SK-N-SH (cell line): ENCODE data around the gene TUBB6. TPM values are rescaled to one million over a fixed set of nuclear protein-coding genes. Genes with fewer than 3 reads are reported as not detected.

Experiments used
- CTCF ChIA-PET: fragments of 300-600, 350-600 bp; formaldehyde crosslinking; extraction: SDS; loops from one replicate; lab custom pipeline; 2021; lab: Yijun Ruan, JAX
- POLR2A ChIA-PET: fragments of 350-600 bp; sonication (Branson Sonifier 250); formaldehyde crosslinking; extraction: SDS; loops from one replicate; lab custom pipeline; 2020; ENCODE audit warnings: antibody characterized with exemption, inconsistent platforms; lab: Yijun Ruan, JAX
- DNase-seq: peaks from one replicate; pipeline ENCODE4 v3.0.0; 2012
- H2AFZ ChIP-seq: fragments of 200-600 bp; sonication (generic); 2 replicates; pipeline ENCODE4 v1.8.1; 2016; ENCODE audit warnings: antibody characterized with exemption, mild to moderate bottlenecking, low read depth
- H3F3A ChIP-seq: fragments of 200-600 bp; sonication (generic); replicated peaks from 2 replicates; pipeline ENCODE3; 2016; ENCODE audit warnings: antibody characterized with exemption, mild to moderate bottlenecking; ENCODE audit not compliant: insufficient read depth
- H3K27ac ChIP-seq, 2 experiments: fragments of 200-500 bp in 1 of 2; fragments of 200-600 bp in 1 of 2; sonication (Bioruptor generic) in 1 of 2; sonication (generic), shearing (Covaris generic) in 1 of 2; 2 replicates each; pipeline versions ENCODE4 v1.5.1 to v1.6.1; 2014 to 2016; ENCODE audit warnings: low read depth in 2 of 2, inconsistent platforms in 1 of 2, low read length in 1 of 2, mild to moderate bottlenecking in 1 of 2, mixed read lengths in 1 of 2
- H3K27me3 ChIP-seq: fragments of 200-600 bp; sonication (generic), shearing (Covaris generic); 2 replicates; pipeline ENCODE4 v1.6.1; 2016; ENCODE audit warnings: mixed run types; ENCODE audit not compliant: insufficient read depth
- H3K36me3 ChIP-seq, 2 experiments: fragments of 200-500 bp in 1 of 2; fragments of 200-600 bp in 1 of 2; sonication (Bioruptor generic) in 1 of 2; sonication (generic) in 1 of 2; replicated peaks in 1 of 2; 2 replicates each; pipeline versions ENCODE3 to v1.5.1; 2014 to 2016; ENCODE audit warnings: low read length in 1 of 2, mild to moderate bottlenecking in 1 of 2; ENCODE audit not compliant: insufficient read depth in 2 of 2, control insufficient read depth in 1 of 2
- H3K4me1 ChIP-seq, 2 experiments: fragments of 200-500 bp in 1 of 2; fragments of 200-600 bp in 1 of 2; sonication (Bioruptor generic) in 1 of 2; sonication (generic), shearing (Covaris generic) in 1 of 2; 2 replicates each; pipeline versions ENCODE4 v1.5.1 to v1.6.1; 2014 to 2016; ENCODE audit warnings: low read depth in 1 of 2, low read length in 1 of 2, mixed run types in 1 of 2; ENCODE audit not compliant: insufficient read depth in 2 of 2, control insufficient read depth in 1 of 2
- H3K4me2 ChIP-seq: fragments of 200-600 bp; sonication (generic), shearing (Covaris generic); 2 replicates; pipeline ENCODE4 v1.6.1; 2017; ENCODE audit warnings: mixed run types
- H3K4me3 ChIP-seq, 2 experiments: fragments of 200-500 bp in 1 of 2; fragments of 200-600 bp in 1 of 2; sonication (Bioruptor generic) in 1 of 2; sonication (generic), shearing (Covaris generic) in 1 of 2; 2 replicates each; pipeline versions ENCODE4 v1.5.1 to v1.8.1; 2014 to 2016; ENCODE audit warnings: low read depth in 2 of 2, inconsistent platforms in 1 of 2, low read length in 1 of 2, mild to moderate bottlenecking in 1 of 2, mixed read lengths in 1 of 2, moderate library complexity in 1 of 2
- H3K79me2 ChIP-seq: fragments of 200-600 bp; sonication (generic); 2 replicates; pipeline ENCODE4 v1.8.1; 2017; ENCODE audit warnings: mild to moderate bottlenecking; ENCODE audit not compliant: insufficient read depth
- H3K9ac ChIP-seq: fragments of 200-600 bp; sonication (generic); 2 replicates; pipeline ENCODE4 v1.6.1; 2017; ENCODE audit warnings: mixed run types
- H3K9me2 ChIP-seq: fragments of 200-600 bp; sonication (generic); 2 replicates; pipeline ENCODE4 v1.6.1; 2017; ENCODE audit warnings: mixed run types
- H3K9me3 ChIP-seq: fragments of 200-600 bp; sonication (generic); 2 replicates; pipeline ENCODE4 v1.6.1; 2017; ENCODE audit warnings: mixed run types, mild to moderate bottlenecking, moderate library complexity
- H4K20me1 ChIP-seq: fragments of 200-600 bp; sonication (generic); 2 replicates; pipeline ENCODE4 v1.6.1; 2017; ENCODE audit warnings: mild to moderate bottlenecking, mixed run types; ENCODE audit not compliant: insufficient read depth
- EP300 ChIP-seq, 2 experiments: IDR thresholded peaks; 2 replicates each; pipeline versions ENCODE4 v1.4.0 to v1.6.1; 2012; ENCODE audit warnings: borderline replicate concordance in 1 of 2, low read depth in 1 of 2, low read length in 1 of 2
- EZH2phosphoT487 ChIP-seq: fragments of 200-600 bp; sonication (generic); IDR thresholded peaks from 2 replicates; pipeline ENCODE4 v1.6.1; 2017; ENCODE audit warnings: low read depth, mixed run types, mild to moderate bottlenecking, antibody characterized with exemption, moderate library complexity, borderline replicate concordance
- FOSL2 ChIP-seq: IDR thresholded peaks from 2 replicates; pipeline ENCODE4 v1.4.0; 2012; ENCODE audit warnings: low read depth, mild to moderate bottlenecking, moderate library complexity, borderline replicate concordance
- FOXM1 ChIP-seq: IDR thresholded peaks from 2 replicates; pipeline ENCODE4 v1.4.0; 2012; ENCODE audit warnings: low read depth, mild to moderate bottlenecking
- JUND ChIP-seq: IDR thresholded peaks from 2 replicates; pipeline ENCODE4 v1.4.0; 2012
- MAX ChIP-seq: IDR thresholded peaks from 2 replicates; pipeline ENCODE4 v1.4.0; 2012; ENCODE audit warnings: low read depth
- MXI1 ChIP-seq: IDR thresholded peaks from 2 replicates; pipeline ENCODE4 v1.6.1; 2012; ENCODE audit warnings: mild to moderate bottlenecking, low read depth, low read length, improper control_type of control experiment
- NRF1 ChIP-seq: IDR thresholded peaks from 2 replicates; pipeline ENCODE4 v1.6.1; 2012; ENCODE audit warnings: low read depth, mild to moderate bottlenecking, low read length
- PBX3 ChIP-seq: IDR thresholded peaks from 2 replicates; pipeline ENCODE4; 2012
- POLR2AphosphoS5 ChIP-seq: IDR thresholded peaks from 2 replicates; pipeline ENCODE4 v1.6.1; 2012; ENCODE audit warnings: low read depth, low read length
- RCOR1 ChIP-seq: fragments of 150-350 bp; IDR thresholded peaks from 2 replicates; pipeline ENCODE4 v1.6.1; 2017; ENCODE audit warnings: antibody characterized with exemption, low read length
- REST ChIP-seq: IDR thresholded peaks from 2 replicates; pipeline ENCODE4 v1.6.1; 2012; ENCODE audit warnings: mild to moderate bottlenecking, low read depth, low read length, moderate library complexity
- SIN3A ChIP-seq: IDR thresholded peaks from 2 replicates; pipeline ENCODE4 v1.6.1; 2012; ENCODE audit warnings: low read depth, mild to moderate bottlenecking, low read length, moderate library complexity, borderline replicate concordance
- TAF1 ChIP-seq: IDR thresholded peaks from 2 replicates; pipeline ENCODE4 v1.6.1; 2012; ENCODE audit warnings: low read depth, mild to moderate bottlenecking, low read length, moderate library complexity, borderline replicate concordance
- TCF12 ChIP-seq: IDR thresholded peaks from 2 replicates; pipeline ENCODE4 v1.4.0; 2012
- TEAD4 ChIP-seq: IDR thresholded peaks from 2 replicates; pipeline ENCODE4 v1.4.0; 2012; ENCODE audit warnings: mild to moderate bottlenecking, borderline replicate concordance; ENCODE audit not compliant: insufficient read depth
- USF1 ChIP-seq: IDR thresholded peaks from 2 replicates; pipeline ENCODE4 v1.4.0; 2012; ENCODE audit warnings: low read depth, borderline replicate concordance
- ZBTB33 ChIP-seq: IDR thresholded peaks from 2 replicates; pipeline ENCODE4 v1.4.0; 2012; ENCODE audit warnings: low read depth, borderline replicate concordance
- WGBS: methylation state at CpG from one replicate; pipeline ENCODE4 v1.1.6; 2017; ENCODE audit warnings: low lambda C conversion rate; 5-methylcytosine and 5-hydroxymethylcytosine counted together
- polyA plus RNA-seq, 3 experiments: library from polyadenylated mRNA; depleted of rRNA; stranded (reverse); fragments of >200 nt; gene quantifications; 2 replicates each; pipeline ENCODE4 v1.2.3, GENCODE V29; 2012
- TF ChIP-seq, protein P1 (sequence below): fragments of 200-600 bp; sonication (generic); IDR thresholded peaks from 2 replicates; pipeline ENCODE4 v1.6.1; 2017; ENCODE audit warnings: antibody characterized with exemption, mild to moderate bottlenecking, moderate library complexity

TUBB6 gene
- polyA plus RNA-seq, 1 of the 3 experiments (the other 2 are of a cell fraction) = 387 TPM

DNA sequence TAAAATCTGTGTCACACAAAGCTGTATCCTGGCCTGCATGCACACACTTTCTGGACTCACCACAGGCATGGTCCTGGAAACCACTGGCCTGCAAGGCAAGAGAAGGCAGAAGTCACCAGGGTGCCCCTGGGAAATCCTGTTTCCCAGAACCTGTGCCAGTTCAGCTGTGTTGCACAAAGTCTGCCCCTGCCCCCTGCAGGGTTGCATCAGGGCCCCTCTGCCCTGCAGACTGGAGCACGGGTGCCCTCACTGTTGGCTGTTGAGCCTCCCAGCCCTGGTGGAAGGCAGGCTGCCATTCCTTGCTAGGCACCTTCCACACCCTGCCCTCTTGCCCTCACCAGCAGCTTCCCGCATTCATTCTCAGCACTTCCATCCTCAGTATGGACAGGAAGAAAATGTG lies 18.0 kb upstream of the TUBB6 start:
- POLR2A ChIA-PET = no interaction called here
- no peak for DNase-seq
- Histone ChIP-seq H3K27ac (no peak overlapping the region), H3K9me3 (no peaks in the 10 kb centered on the region), H3K4me1 (peaks cover 3 to 15% of the 10 kb centered on the region in 2 experiments; a peak in 1 of 4 replicates), H3K9me2 (no peaks in the 10 kb centered on the region)
- TF ChIP-seq RCOR1 (no peak), TEAD4 (no peak), TAF1 (no peak), FOXM1 (no peak), EZH2phosphoT487 (no peak), TCF12 (no peak), REST (no peak), EP300 (IDR thresholded peaks at IDR 0.05; ENCODE audit: borderline replicate concordance in 1 of 2, low read depth in 1 of 2, low read length in 1 of 2) (no peak), MAX (no peak), FOSL2 (no peak), PBX3 (no peak), USF1 (no peak), MXI1 (no peak), SIN3A (no peak), ZBTB33 (no peak), NRF1 (no peak), POLR2AphosphoS5 (no peak), JUND (no peak)
- TF ChIP-seq, protein P1, sequence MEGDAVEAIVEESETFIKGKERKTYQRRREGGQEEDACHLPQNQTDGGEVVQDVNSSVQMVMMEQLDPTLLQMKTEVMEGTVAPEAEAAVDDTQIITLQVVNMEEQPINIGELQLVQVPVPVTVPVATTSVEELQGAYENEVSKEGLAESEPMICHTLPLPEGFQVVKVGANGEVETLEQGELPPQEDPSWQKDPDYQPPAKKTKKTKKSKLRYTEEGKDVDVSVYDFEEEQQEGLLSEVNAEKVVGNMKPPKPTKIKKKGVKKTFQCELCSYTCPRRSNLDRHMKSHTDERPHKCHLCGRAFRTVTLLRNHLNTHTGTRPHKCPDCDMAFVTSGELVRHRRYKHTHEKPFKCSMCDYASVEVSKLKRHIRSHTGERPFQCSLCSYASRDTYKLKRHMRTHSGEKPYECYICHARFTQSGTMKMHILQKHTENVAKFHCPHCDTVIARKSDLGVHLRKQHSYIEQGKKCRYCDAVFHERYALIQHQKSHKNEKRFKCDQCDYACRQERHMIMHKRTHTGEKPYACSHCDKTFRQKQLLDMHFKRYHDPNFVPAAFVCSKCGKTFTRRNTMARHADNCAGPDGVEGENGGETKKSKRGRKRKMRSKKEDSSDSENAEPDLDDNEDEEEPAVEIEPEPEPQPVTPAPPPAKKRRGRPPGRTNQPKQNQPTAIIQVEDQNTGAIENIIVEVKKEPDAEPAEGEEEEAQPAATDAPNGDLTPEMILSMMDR = no peak
- TF ChIP-seq, all 33 proteins: peak for 0
- Histone ChIP-seq H3K36me3 (no peaks in the 10 kb centered on the region), H3K4me2 (no peak overlapping the region), H3K27me3 (no peaks in the 10 kb centered on the region; the same call in 1 of the 2 replicates), H3K9ac (no peak overlapping the region), H2AFZ (no peak overlapping the region), H3K4me3 (no peak overlapping the region), H4K20me1 (no peaks in the 10 kb centered on the region), H3F3A (no peaks in the 10 kb centered on the region), H3K79me2 (no peaks in the 10 kb centered on the region)
- WGBS = 90% methylated on average over 1 of the region's 2 CpGs
- CTCF ChIA-PET = interaction anchor here (1.1 kb wide), 1 partner anchor 53 kb away, joined by 3 read pairs; no protein-coding TSS in a partner anchor
